ENCODE measurements around the gene CYB5RL. TPM values are rescaled to one million over a fixed set of nuclear protein-coding genes. Genes with fewer than 3 reads are reported as not detected.

CYB5RL gene
- total and polyA plus RNA-seq, 2 donors (not counting 3 experiments of a cell fraction or from before 2014, with no cell fraction given) = 5.8 to 8.6 TPM

- TF ChIP-seq CTCF (IDR thresholded peaks at IDR 0.05; ENCODE audit: extremely low read depth in 1 of 2, insufficient read depth in 1 of 2, low read depth in 1 of 2, low read length in 2 of 2) (no peak), JUN (IDR thresholded peaks at IDR 0.05; ENCODE audit: borderline replicate concordance, insufficient read depth, insufficient read length, low read depth) (no peak)
- TF ChIP-seq, protein P1, sequence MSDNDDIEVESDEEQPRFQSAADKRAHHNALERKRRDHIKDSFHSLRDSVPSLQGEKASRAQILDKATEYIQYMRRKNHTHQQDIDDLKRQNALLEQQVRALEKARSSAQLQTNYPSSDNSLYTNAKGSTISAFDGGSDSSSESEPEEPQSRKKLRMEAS (IDR thresholded peaks at IDR 0.05; ENCODE audit: insufficient read depth, insufficient read length) = no peak
- Histone ChIP-seq H3K9me1 (replicated peaks; ENCODE audit: control insufficient read depth, extremely low read depth, insufficient read depth, low read length) (no peaks in the 10 kb centered on the region), H3K4me1 (ENCODE audit: control insufficient read depth, extremely low read depth, insufficient read depth, low read length) (no peaks in the 10 kb centered on the region)
These were observed 44.8 kb upstream of the CYB5RL start for GRCh38 chr1:54244655-54245054.

DNA sequence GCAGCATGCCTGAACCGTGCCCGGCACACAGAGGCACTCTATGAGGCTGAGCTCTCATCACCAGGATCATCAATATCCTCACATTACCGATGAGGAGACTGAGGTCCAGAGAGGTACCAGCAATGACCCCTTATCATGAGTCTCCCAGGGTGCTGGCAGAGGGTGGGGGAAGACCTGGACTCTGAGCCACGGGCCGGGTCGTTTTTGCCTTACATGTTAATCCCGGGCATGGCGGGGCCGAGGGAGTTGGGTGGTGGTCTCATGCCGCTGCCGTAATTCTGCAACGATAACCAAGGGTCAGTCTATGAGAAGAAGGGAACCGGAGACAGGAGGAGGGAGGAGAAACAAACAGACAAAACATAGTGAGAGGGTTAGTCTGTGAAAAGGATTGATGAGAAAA lies 43.2 kb upstream of the CYB5RL start:
- intact Hi-C loops (cut with micrococcal nuclease) = no loop called here
- TF ChIP-seq, protein P1 (IDR thresholded peaks at IDR 0.05; ENCODE audit: insufficient read depth, insufficient read length) = no peak
- TF ChIP-seq POLR2AphosphoS5 (IDR thresholded peaks at IDR 0.05; ENCODE audit: insufficient read depth, low read depth, low read length) = no peak
- no peak for TF ChIP-seq CTCF (IDR thresholded peaks at IDR 0.05; ENCODE audit: extremely low read depth in 1 of 2, insufficient read depth in 1 of 2, low read depth in 1 of 2, low read length in 2 of 2)
- TF ChIP-seq POLR2A (IDR thresholded peaks at IDR 0.05; ENCODE audit: low read depth, low read length) = no peak
- TF ChIP-seq MYC (IDR thresholded peaks at IDR 0.05; ENCODE audit: low read depth, low read length) = no peak
- TF ChIP-seq GATA2 (IDR thresholded peaks at IDR 0.05; ENCODE audit: insufficient read depth, insufficient read length, low read depth, low read length) = no peak
- TF ChIP-seq EZH2 (IDR thresholded peaks at IDR 0.05; ENCODE audit: borderline replicate concordance, low read depth, low read length, severe bottlenecking) = no peak
- no peak for TF ChIP-seq FOS (IDR thresholded peaks at IDR 0.05; ENCODE audit: borderline replicate concordance, insufficient read depth, low read length)
- TF ChIP-seq JUN (IDR thresholded peaks at IDR 0.05; ENCODE audit: borderline replicate concordance, insufficient read depth, insufficient read length, low read depth) = no peak
- Histone ChIP-seq H4K20me1 (replicated peaks; ENCODE audit: control insufficient read depth, extremely low read depth, insufficient read depth, low read length) (no peaks in the 10 kb centered on the region), H3K27me3 (ENCODE audit: control insufficient read depth in 2 of 2, insufficient read depth in 2 of 2, low read length in 2 of 2) (no peaks in the 10 kb centered on the region), H3K9me1 (replicated peaks; ENCODE audit: control insufficient read depth, extremely low read depth, insufficient read depth, low read length) (no peaks in the 10 kb centered on the region), H3K4me3 (replicated peaks in 1 of 3; ENCODE audit: insufficient read depth in 1 of 3, low read depth in 1 of 3, low read length in 3 of 3) (no peak overlapping the region), H3K36me3 (ENCODE audit: control insufficient read depth in 2 of 2, extremely low read depth in 1 of 2, insufficient read depth in 2 of 2, low read length in 2 of 2) (peaks cover 3 to 15% of the 10 kb centered on the region in 2 experiments), H3K4me2 (ENCODE audit: insufficient read depth, low read length) (no peak overlapping the region), H3K9me3 (replicated peaks; ENCODE audit: control insufficient read depth, insufficient read depth, low read length) (no peaks in the 10 kb centered on the region), H3K9ac (replicated peaks; ENCODE audit: extremely low read depth, insufficient read depth, low read length) (no peak overlapping the region), H3K27ac (ENCODE audit: insufficient read depth, low read depth, low read length) (no peak overlapping the region), H3K79me2 (ENCODE audit: control insufficient read depth, insufficient read depth, low read length) (no peaks in the 10 kb centered on the region), H2AFZ (ENCODE audit: low read depth, low read length) (no peak overlapping the region), H3K4me1 (ENCODE audit: control insufficient read depth, extremely low read depth, insufficient read depth, low read length) (no peaks in the 10 kb centered on the region)
- CTCF ChIA-PET = no interaction called here
- no TSS peak for BruUV-seq (replicated peaks)
- no peak for DNase-seq (ENCODE audit: low read depth, low spot score)
- dilution Hi-C loops (cut with MboI; ENCODE audit: extremely low pct_ligation_motif_present, low sequenced_read_pairs) = no loop called here
- FAIRE-seq = no peak
- POLR2A ChIA-PET = no interaction called here

More at GRCh38 chr1:54244655-54245054, 44.8 kb upstream of the CYB5RL start:
- peaks cover 2 to 19% of the 10 kb centered on the region in 2 experiments for H3K36me3 ChIP-seq (ENCODE audit: control insufficient read depth in 2 of 2, extremely low read depth in 1 of 2, insufficient read depth in 2 of 2, low read length in 2 of 2)
- no peak overlapping the region for H2AFZ ChIP-seq (ENCODE audit: low read depth, low read length)
- no peaks in the 10 kb centered on the region for H4K20me1 ChIP-seq (replicated peaks; ENCODE audit: control insufficient read depth, extremely low read depth, insufficient read depth, low read length)
- no peak overlapping the region for H3K27ac ChIP-seq (ENCODE audit: insufficient read depth, low read depth, low read length)
- H3K79me2 ChIP-seq (ENCODE audit: control insufficient read depth, insufficient read depth, low read length) = no peaks in the 10 kb centered on the region
- H3K9me3 ChIP-seq (replicated peaks; ENCODE audit: control insufficient read depth, insufficient read depth, low read length) = no peaks in the 10 kb centered on the region
- FAIRE-seq (no peak), DNase-seq (ENCODE audit: low read depth, low spot score) (no peak)
- no peak overlapping the region for H3K9ac ChIP-seq (replicated peaks; ENCODE audit: extremely low read depth, insufficient read depth, low read length)
- dilution Hi-C loops (cut with MboI; ENCODE audit: extremely low pct_ligation_motif_present, low sequenced_read_pairs) = no loop called here
- CTCF ChIA-PET = interaction anchor here (0.8 kb wide), 2 partner anchors 54 to 123 kb away, joined by 3 read pairs; no protein-coding TSS in a partner anchor
- BruUV-seq (replicated peaks) = no TSS peak
- H3K4me2 ChIP-seq (ENCODE audit: insufficient read depth, low read length) = no peak overlapping the region
- no peaks in the 10 kb centered on the region for H3K27me3 ChIP-seq (ENCODE audit: control insufficient read depth in 2 of 2, insufficient read depth in 2 of 2, low read length in 2 of 2)
- POLR2A ChIA-PET = no interaction called here
- H3K4me3 ChIP-seq (replicated peaks in 1 of 3; ENCODE audit: insufficient read depth in 1 of 3, low read depth in 1 of 3, low read length in 3 of 3) = no peak overlapping the region
- intact Hi-C loops (cut with micrococcal nuclease) = no loop called here

Measured in endothelial cell of umbilical vein (primary cell).